Loucy (cell line): ENCODE data around the gene INPP4B.

Experiments used
- CTCF ChIP-seq: fragments of 200-600 bp; sonication (generic); conservative IDR thresholded peaks from 2 replicates; pipeline ENCODE4 v1.5.1; 2014; ENCODE audit warnings: mild to moderate bottlenecking, antibody characterized with exemption, low read length
- EZH2phosphoT487 ChIP-seq: fragments of 200-600 bp; IDR thresholded peaks from 2 replicates; pipeline ENCODE4 v1.6.1; 2018; ENCODE audit warnings: antibody characterized with exemption, mild to moderate bottlenecking, moderate library complexity, borderline replicate concordance

- TF ChIP-seq CTCF: no peak
- TF ChIP-seq EZH2phosphoT487: no peak
Observed at GRCh38 chr4:142698552-142698951, 147.5 kb downstream of the INPP4B start.
